Naive thymus-derived CD4-positive, alpha-beta T cell (primary cell): ENCODE data around the gene CKAP2L. TPM values are rescaled to one million over a fixed set of nuclear protein-coding genes. Genes with fewer than 3 reads are reported as not detected.
A peak's percentile ranks its signal among the peaks of the same experiment; 100 is the strongest.

Experiments
- ATAC-seq: fragments of 150-1000 bp; cut with Tn5 transposase; 2 replicates; pipeline ENCODE4 v1.10.0; 2021; ENCODE audit warnings: mild to moderate bottlenecking, moderate library complexity
- CTCF ChIA-PET: fragments of 350-600 bp; sonication (Branson Sonifier 250); formaldehyde crosslinking; loops from one replicate; lab custom pipeline; 2021; ENCODE audit warnings: antibody characterized with exemption; lab: Charles Lee
- POLR2A ChIA-PET: fragments of 350-600 bp; sonication (Branson Sonifier 250); formaldehyde crosslinking; loops from one replicate; lab custom pipeline; 2021; ENCODE audit warnings: antibody characterized with exemption, inconsistent platforms; lab: Charles Lee
- DNase-seq, 9 donors: peaks; one replicate each; pipeline versions ENCODE4 v3.0.0 to v3.0.0-alpha.2; 2020 to 2022; ENCODE audit warnings: mixed read lengths in 1 of 9
- H3K27ac ChIP-seq: one replicate; pipeline ENCODE4 v1.7.0; 2013; ENCODE audit warnings: mild to moderate bottlenecking, low read depth, low read length, moderate library complexity
- H3K27me3 ChIP-seq, 2 donors: one replicate each; pipeline ENCODE4 v1.7.0; 2013; ENCODE audit warnings: low read length in 2 of 2, mild to moderate bottlenecking in 2 of 2, moderate library complexity in 2 of 2; ENCODE audit not compliant: control insufficient read depth in 2 of 2, insufficient read depth in 2 of 2
- H3K36me3 ChIP-seq, 3 experiments: 1 replicate in 2 of 3; 2 replicates in 1 of 3; pipeline ENCODE4 v1.7.0; 2013; ENCODE audit warnings: low read length in 3 of 3, mild to moderate bottlenecking in 3 of 3, moderate library complexity in 1 of 3; ENCODE audit not compliant: insufficient read depth in 3 of 3, control insufficient read depth in 2 of 3
- H3K4me1 ChIP-seq, 2 donors: one replicate each; pipeline ENCODE4 v1.7.0; 2013; ENCODE audit warnings: low read length in 2 of 2, mild to moderate bottlenecking in 2 of 2, moderate library complexity in 1 of 2; ENCODE audit not compliant: control insufficient read depth in 2 of 2, insufficient read depth in 2 of 2
- H3K4me3 ChIP-seq: 2 replicates; pipeline ENCODE4 v1.7.0; 2013; ENCODE audit warnings: mild to moderate bottlenecking, low read length
- H3K9me3 ChIP-seq, 3 experiments: 1 replicate in 2 of 3; 2 replicates in 1 of 3; pipeline ENCODE4 v1.7.0; 2013; ENCODE audit warnings: low read length in 3 of 3; ENCODE audit not compliant: control insufficient read depth in 2 of 3
- H3K27ac Mint-ChIP-seq, 9 donors: one replicate each; pipeline ENCODE4 v1.8.0; 2020 to 2022; ENCODE audit warnings: mixed read lengths in 9 of 9, mild to moderate bottlenecking in 8 of 9, moderate library complexity in 5 of 9, inconsistent platforms in 2 of 9
- H3K27me3 Mint-ChIP-seq, 5 donors: one replicate each; pipeline ENCODE4 v1.8.0; 2021 to 2022; ENCODE audit warnings: mixed read lengths in 5 of 5, mild to moderate bottlenecking in 1 of 5
- H3K36me3 Mint-ChIP-seq, 5 donors: one replicate each; pipeline ENCODE4 v1.8.0; 2020 to 2022; ENCODE audit warnings: mixed read lengths in 5 of 5, mild to moderate bottlenecking in 3 of 5, inconsistent platforms in 1 of 5
- H3K4me1 Mint-ChIP-seq, 7 donors: one replicate each; pipeline ENCODE4 v1.8.0; 2020 to 2022; ENCODE audit warnings: mixed read lengths in 7 of 7, mild to moderate bottlenecking in 3 of 7, inconsistent platforms in 1 of 7
- H3K4me3 Mint-ChIP-seq, 10 donors: one replicate each; pipeline ENCODE4 v1.8.0; 2020 to 2022; ENCODE audit warnings: mild to moderate bottlenecking in 10 of 10, mixed read lengths in 10 of 10, moderate library complexity in 6 of 10, inconsistent platforms in 2 of 10
- H3K9me3 Mint-ChIP-seq, 11 donors: one replicate each; pipeline ENCODE4 v1.8.0; 2020 to 2022; ENCODE audit warnings: mixed read lengths in 11 of 11, mild to moderate bottlenecking in 4 of 11, inconsistent platforms in 1 of 11, moderate library complexity in 1 of 11
- intact Hi-C, 2 donors: fragments of 100-400 bp; cut with micrococcal nuclease; formaldehyde crosslinking; loops; one replicate each; pipeline ENCODE4 v1.15.1; 2023
- polyA plus RNA-seq, 2 donors: library from polyadenylated mRNA; unstranded; fragments of 300-500 nt; fragmentation: Illumina TruSeq; gene quantifications; one replicate each; pipeline ENCODE4 v1.2.3, GENCODE V29; 2021
- total RNA-seq, 6 experiments: library from RNA in 5 of 6; stranded (reverse) in 5 of 6; gene quantifications; 1 replicate in 5 of 6; 2 replicates in 1 of 6; pipeline ENCODE4 v1.2.3 and lab custom pipeline; 2021 to 2026

CKAP2L gene
- total and polyA plus RNA-seq, 7 experiments from 2014 or later = 0.69 to 36.2 (median 2.4) TPM; not detected in 4

GRCh38 chr2:112777036-112777435, 12.6 kb upstream of the CKAP2L start:
- ChIA-PET POLR2A (interaction anchor here (1.4 kb wide), 1 partner anchor 12 kb away, joined by 5 read pairs; no protein-coding TSS in a partner anchor), CTCF (no interaction called here)
- H3K27me3 ChIP-seq = no peaks in the 10 kb centered on the region
- H3K27me3 Mint-ChIP-seq = peaks cover 18 to 31% (median 27%) of the 10 kb centered on the region in 5 donors
- peaks cover 5 to 6% of the 10 kb centered on the region in 2 donors for H3K4me1 ChIP-seq
- intact Hi-C loops = no loop called here
- H3K4me1 Mint-ChIP-seq = peaks cover 6 to 22% (median 13%) of the 10 kb centered on the region in 7 donors
- H3K9me3 ChIP-seq = no peaks in the 10 kb centered on the region
- H3K36me3 ChIP-seq = no peaks in the 10 kb centered on the region
- ATAC-seq = no peak
- H3K36me3 Mint-ChIP-seq = peaks cover 0 to 21% (median 5%) of the 10 kb centered on the region in 5 donors
- H3K4me3 Mint-ChIP-seq = peak overlapping the region in 9 of 10 donors; percentile 2 to 51 (median 22)
- DNase-seq = no peak
- no peak overlapping the region for H3K4me3 ChIP-seq
- peak overlapping the region in 2 of 9 donors; percentile 5 to 71 for H3K27ac Mint-ChIP-seq
- peaks cover 0 to 11% (median 0%) of the 10 kb centered on the region in 11 donors for H3K9me3 Mint-ChIP-seq
- no peak overlapping the region for H3K27ac ChIP-seq

- Histone ChIP-seq H3K4me1 (peaks cover 5 to 6% of the 10 kb centered on the region in 2 donors), H3K4me3 (no peak overlapping the region), H3K36me3 (no peaks in the 10 kb centered on the region), H3K9me3 (no peaks in the 10 kb centered on the region), H3K27ac (no peak overlapping the region), H3K27me3 (no peaks in the 10 kb centered on the region)
- intact Hi-C loops = no loop called here
- ChIA-PET POLR2A (interaction anchor here (1.1 to 1.4 kb wide), 2 partner anchors 13 to 183 kb away, joined by 3 to 5 read pairs; no protein-coding TSS in a partner anchor), CTCF (no interaction called here)
- Mint-ChIP-seq H3K9me3 (peaks cover 0 to 11% (median 0%) of the 10 kb centered on the region in 11 donors), H3K4me1 (peaks cover 6 to 22% (median 13%) of the 10 kb centered on the region in 7 donors), H3K36me3 (peaks cover 0 to 21% (median 5%) of the 10 kb centered on the region in 5 donors), H3K4me3 (no peak overlapping the region), H3K27me3 (peaks cover 18 to 31% (median 25%) of the 10 kb centered on the region in 5 donors), H3K27ac (peak overlapping the region in 3 of 9 donors; percentile 0 to 5 (median 1))
- ATAC-seq (no peak), DNase-seq (no peak)
Observed at GRCh38 chr2:112776113-112776512, 11.7 kb upstream of the CKAP2L start.

DNA sequence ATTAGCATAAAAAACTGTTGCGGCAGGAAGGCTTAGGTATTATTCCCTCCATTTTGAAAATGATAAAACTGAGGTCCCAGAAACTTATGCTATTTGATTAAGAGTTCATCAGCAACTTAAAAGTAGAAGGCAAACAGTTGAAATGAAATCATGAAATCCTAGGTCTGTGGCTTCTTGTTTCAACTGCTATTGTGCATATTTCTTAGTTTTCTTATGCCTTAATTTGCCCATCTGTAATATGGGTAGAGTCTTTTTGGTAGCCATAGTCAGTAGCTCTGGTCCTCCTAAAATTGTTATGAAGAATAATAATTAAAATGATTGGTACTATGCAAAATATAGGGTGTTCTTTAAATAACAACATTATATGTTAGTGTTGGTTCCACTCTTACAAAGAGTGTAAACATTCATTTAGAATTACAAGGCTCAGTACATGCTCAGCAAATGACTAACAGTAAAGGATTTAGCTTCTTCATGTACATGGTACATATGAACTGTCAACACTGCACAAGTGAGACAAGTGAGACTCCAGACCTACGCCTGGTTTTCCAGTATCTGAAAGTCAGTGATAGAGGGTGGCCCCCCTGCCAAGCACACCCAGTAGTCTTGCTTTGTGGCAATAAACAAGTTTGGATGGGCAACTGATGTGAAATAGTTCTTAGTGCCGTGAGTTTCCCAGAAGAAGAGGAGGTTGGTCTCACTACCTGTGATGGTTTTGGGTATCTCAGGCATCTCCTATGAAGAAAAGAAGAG, 10.3 kb upstream of the CKAP2L start:
- Mint-ChIP-seq H3K36me3 (peaks cover 0 to 21% (median 5%) of the 10 kb centered on the region in 5 donors), H3K27me3 (peaks cover 18 to 27% (median 24%) of the 10 kb centered on the region in 5 donors), H3K9me3 (peaks cover 0 to 11% (median 0%) of the 10 kb centered on the region in 11 donors), H3K4me3 (no peak overlapping the region), H3K27ac (no peak overlapping the region), H3K4me1 (peaks cover 6 to 22% (median 13%) of the 10 kb centered on the region in 7 donors)
- ChIA-PET CTCF (no interaction called here), POLR2A (no interaction called here)
- no peaks in the 10 kb centered on the region for H3K36me3 ChIP-seq
- H3K27ac ChIP-seq = no peak overlapping the region
- ATAC-seq (no peak), DNase-seq (no peak)
- H3K4me3 ChIP-seq = no peak overlapping the region
- peaks cover 5 to 6% of the 10 kb centered on the region in 2 donors for H3K4me1 ChIP-seq
- H3K9me3 ChIP-seq = no peaks in the 10 kb centered on the region
- intact Hi-C loops = no loop called here
- H3K27me3 ChIP-seq = no peaks in the 10 kb centered on the region

GRCh38 chr2:112773556-112773955, 9.1 kb upstream of the CKAP2L start:
- Histone ChIP-seq H3K9me3 (no peaks in the 10 kb centered on the region), H3K36me3 (no peaks in the 10 kb centered on the region), H3K27ac (no peak overlapping the region), H3K4me1 (peaks cover 5 to 6% of the 10 kb centered on the region in 2 donors), H3K4me3 (no peak overlapping the region), H3K27me3 (no peaks in the 10 kb centered on the region)
- Mint-ChIP-seq H3K4me1 (peaks cover 6 to 25% (median 14%) of the 10 kb centered on the region in 7 donors), H3K9me3 (peaks cover 0 to 11% (median 0%) of the 10 kb centered on the region in 11 donors), H3K27ac (no peak overlapping the region), H3K27me3 (peaks cover 11 to 21% (median 15%) of the 10 kb centered on the region in 5 donors), H3K4me3 (no peak overlapping the region), H3K36me3 (peaks cover 0 to 17% (median 5%) of the 10 kb centered on the region in 5 donors)
- ChIA-PET CTCF (no interaction called here), POLR2A (no interaction called here)
- DNase-seq = no peak
- no peak for ATAC-seq
- intact Hi-C loops = no loop called here

DNA sequence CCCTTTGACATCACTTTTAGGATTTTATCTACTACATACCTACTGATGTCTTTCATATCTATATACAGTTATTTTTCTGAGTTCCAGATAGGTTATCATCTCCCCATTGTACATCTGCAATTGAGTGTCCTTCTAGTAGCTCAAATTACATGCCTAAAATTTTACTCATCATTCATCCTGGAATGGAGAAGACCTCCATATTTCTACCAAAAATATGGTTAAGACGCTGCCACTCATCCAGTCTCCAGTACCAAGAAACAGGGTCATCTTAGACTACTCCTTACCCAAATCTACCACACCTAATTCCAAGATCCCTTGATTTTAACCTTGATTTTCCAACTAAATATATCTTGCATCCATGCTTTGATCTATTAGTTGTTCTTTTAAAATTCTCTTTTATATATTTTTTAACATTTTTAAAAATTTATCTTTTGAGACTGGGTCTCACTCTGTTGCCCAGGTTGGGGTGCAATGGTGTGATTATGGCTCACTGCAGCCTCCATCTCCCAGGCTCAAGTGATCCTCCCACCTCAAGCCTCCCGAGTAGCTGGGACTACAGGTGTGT, 8.6 kb upstream of the CKAP2L start:
- ATAC-seq (no peak), DNase-seq (no peak)
- POLR2A ChIA-PET = no interaction called here
- peaks cover 6 to 30% (median 16%) of the 10 kb centered on the region in 7 donors for H3K4me1 Mint-ChIP-seq
- intact Hi-C loops = no loop called here
- peaks cover 5 to 6% of the 10 kb centered on the region in 2 donors for H3K4me1 ChIP-seq
- H3K27me3 Mint-ChIP-seq = peaks cover 11 to 18% (median 12%) of the 10 kb centered on the region in 5 donors
- no peak overlapping the region for H3K27ac Mint-ChIP-seq
- H3K36me3 Mint-ChIP-seq = peaks cover 0 to 20% (median 5%) of the 10 kb centered on the region in 5 donors
- no peak overlapping the region for H3K27ac ChIP-seq
- H3K36me3 ChIP-seq = no peaks in the 10 kb centered on the region
- H3K9me3 ChIP-seq = no peaks in the 10 kb centered on the region
- H3K9me3 Mint-ChIP-seq = peaks cover 0 to 11% (median 0%) of the 10 kb centered on the region in 11 donors
- H3K27me3 ChIP-seq = no peaks in the 10 kb centered on the region
- no peak overlapping the region for H3K4me3 ChIP-seq
- CTCF ChIA-PET = no interaction called here
- H3K4me3 Mint-ChIP-seq = no peak overlapping the region

- CTCF ChIA-PET = no interaction called here
- DNase-seq = no peak
Observed at GRCh38 chr2:112772322-112772721, 7.9 kb upstream of the CKAP2L start.

More at GRCh38 chr2:112772322-112772721, 7.9 kb upstream of the CKAP2L start:
- no peaks in the 10 kb centered on the region for H3K27me3 ChIP-seq
- H3K36me3 ChIP-seq = no peaks in the 10 kb centered on the region
- no peaks in the 10 kb centered on the region for H3K9me3 ChIP-seq
- H3K4me3 ChIP-seq = no peak overlapping the region
- POLR2A ChIA-PET = no interaction called here
- H3K36me3 Mint-ChIP-seq = peaks cover 0 to 20% (median 4%) of the 10 kb centered on the region in 5 donors
- peaks cover 5 to 7% of the 10 kb centered on the region in 2 donors for H3K4me1 ChIP-seq
- H3K4me3 Mint-ChIP-seq = no peak overlapping the region
- ATAC-seq = peak; percentile 52
- intact Hi-C loops = no loop called here
- H3K4me1 Mint-ChIP-seq = peaks cover 6 to 30% (median 17%) of the 10 kb centered on the region in 7 donors
- H3K27me3 Mint-ChIP-seq = peaks cover 4 to 13% (median 5%) of the 10 kb centered on the region in 5 donors
- no peak overlapping the region for H3K27ac Mint-ChIP-seq
- no peak overlapping the region for H3K27ac ChIP-seq
- peaks cover 0 to 15% (median 0%) of the 10 kb centered on the region in 11 donors for H3K9me3 Mint-ChIP-seq
